GM18511 (cell line): ENCODE results near the gene SMIM45.
A peak's percentile ranks its signal among the peaks of the same experiment; 100 is the strongest.

Experiments
- ATAC-seq: cut with Tn5 transposase; IDR thresholded peaks from one replicate; pipeline ENCODE4 v1.9.1; 2021; ENCODE audit warnings: mild to moderate bottlenecking, moderate library complexity; ENCODE audit not compliant: unreplicated experiment

The SMIM45 gene

GRCh38 chr22:41998361-41999261 lies 46.7 kb downstream of the SMIM45 start, which contains the start of gene WBP2NL:
Gene WBP2NL, plus strand, starts transcription at chr22:41998788. Its CDS starts 31 bp downstream, at chr22:41998819.
- peak; percentile 83 for ATAC-seq

- no peak for ATAC-seq
Measured at GRCh38 chr22:42000466-42000865, 48.5 kb downstream of the SMIM45 start.

- no peak for ATAC-seq
Measured at GRCh38 chr22:42001121-42001520, 49.2 kb downstream of the SMIM45 start.

- ATAC-seq: no peak
Measured at GRCh38 chr22:42001706-42002105, 49.8 kb downstream of the SMIM45 start.

GRCh38 chr22:42007922-42008321 lies 56.0 kb downstream of the SMIM45 start:
- no peak for ATAC-seq
